ENCODE results near the gene SOHLH2.

DNA sequence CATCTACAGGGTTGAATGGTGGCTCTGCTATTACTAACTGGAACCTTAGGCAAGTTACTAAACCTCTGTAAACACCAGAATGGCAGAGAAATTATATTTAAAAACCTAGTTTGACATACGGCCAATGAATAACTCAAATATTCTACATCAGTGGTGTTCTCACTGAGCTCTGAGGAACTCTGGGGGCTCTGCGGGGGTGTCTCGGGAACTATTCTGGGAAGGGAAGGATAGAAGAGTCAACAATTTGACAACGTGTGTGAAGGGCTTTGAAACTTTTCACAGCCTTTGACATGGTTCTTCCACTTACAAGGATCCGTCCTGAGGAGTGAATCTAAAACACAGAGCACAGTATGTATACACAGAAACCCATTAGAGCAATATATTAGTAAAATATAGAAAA is 38.7 kb downstream of the SOHLH2 start:
- no peak for TF ChIP-seq CTCF (IDR thresholded peaks at IDR 0.05 in 4 of 5, conservative IDR thresholded peaks at IDR 0.05 in 1 of 5)
- TF ChIP-seq POLR2A (IDR thresholded peaks at IDR 0.05) = no peak
